HG03066 (cell line): ENCODE data around the gene GTPBP2.

Experiments
- ATAC-seq: cut with Tn5 transposase; IDR thresholded peaks from one replicate; pipeline ENCODE4 v1.9.1; 2021; ENCODE audit warnings: low read depth; ENCODE audit not compliant: unreplicated experiment

The GTPBP2 gene, protein sequence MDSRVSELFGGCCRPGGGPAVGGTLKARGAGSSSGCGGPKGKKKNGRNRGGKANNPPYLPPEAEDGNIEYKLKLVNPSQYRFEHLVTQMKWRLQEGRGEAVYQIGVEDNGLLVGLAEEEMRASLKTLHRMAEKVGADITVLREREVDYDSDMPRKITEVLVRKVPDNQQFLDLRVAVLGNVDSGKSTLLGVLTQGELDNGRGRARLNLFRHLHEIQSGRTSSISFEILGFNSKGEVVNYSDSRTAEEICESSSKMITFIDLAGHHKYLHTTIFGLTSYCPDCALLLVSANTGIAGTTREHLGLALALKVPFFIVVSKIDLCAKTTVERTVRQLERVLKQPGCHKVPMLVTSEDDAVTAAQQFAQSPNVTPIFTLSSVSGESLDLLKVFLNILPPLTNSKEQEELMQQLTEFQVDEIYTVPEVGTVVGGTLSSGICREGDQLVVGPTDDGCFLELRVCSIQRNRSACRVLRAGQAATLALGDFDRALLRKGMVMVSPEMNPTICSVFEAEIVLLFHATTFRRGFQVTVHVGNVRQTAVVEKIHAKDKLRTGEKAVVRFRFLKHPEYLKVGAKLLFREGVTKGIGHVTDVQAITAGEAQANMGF

DNA sequence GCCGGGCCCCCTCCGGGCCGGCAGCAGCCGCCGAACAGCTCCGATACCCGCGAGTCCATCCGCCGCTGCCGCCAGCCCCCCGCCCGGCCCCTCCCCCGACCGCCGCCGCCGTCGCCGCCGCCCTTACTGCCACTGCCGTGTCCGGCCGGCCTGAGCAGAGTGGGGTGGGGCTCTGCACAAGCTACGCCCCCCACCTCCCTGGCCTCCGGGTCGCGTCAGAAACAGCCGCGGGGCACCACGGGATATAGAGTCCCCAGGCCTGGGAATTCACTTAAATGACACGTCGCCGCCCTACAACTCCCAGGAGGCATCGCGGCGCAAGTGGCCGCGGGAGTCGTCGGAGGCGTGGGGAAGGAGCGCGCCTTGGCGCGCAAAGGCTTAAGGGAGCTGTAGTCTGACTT lies at the start of gene GTPBP2:
TSS of gene GTPBP2 (minus strand) at position 161 of the 401 bp plus-strand sequence. CDS start at position 59, 102 bp downstream.
- ATAC-seq: peak; percentile 81

DNA sequence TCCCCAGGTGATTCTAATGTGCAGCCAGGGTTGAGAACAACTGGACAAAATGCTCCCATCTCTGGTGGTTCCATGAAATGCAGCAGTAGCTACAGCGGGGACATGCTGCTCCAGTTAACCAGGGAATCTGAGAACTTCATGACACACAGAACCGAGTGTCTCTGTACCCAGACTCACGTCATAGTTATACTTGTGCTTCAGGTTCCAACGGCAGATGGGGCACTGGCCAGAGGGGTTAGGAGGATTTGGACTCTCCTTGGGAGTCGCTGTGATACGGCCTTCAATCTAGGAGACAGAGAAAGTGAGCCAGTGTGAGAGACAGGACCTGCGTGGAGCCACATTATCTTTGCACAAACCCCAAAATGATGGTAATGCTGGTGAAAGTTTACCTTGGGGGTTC lies 49.3 kb upstream of the GTPBP2 start:
- ATAC-seq: no peak

DNA sequence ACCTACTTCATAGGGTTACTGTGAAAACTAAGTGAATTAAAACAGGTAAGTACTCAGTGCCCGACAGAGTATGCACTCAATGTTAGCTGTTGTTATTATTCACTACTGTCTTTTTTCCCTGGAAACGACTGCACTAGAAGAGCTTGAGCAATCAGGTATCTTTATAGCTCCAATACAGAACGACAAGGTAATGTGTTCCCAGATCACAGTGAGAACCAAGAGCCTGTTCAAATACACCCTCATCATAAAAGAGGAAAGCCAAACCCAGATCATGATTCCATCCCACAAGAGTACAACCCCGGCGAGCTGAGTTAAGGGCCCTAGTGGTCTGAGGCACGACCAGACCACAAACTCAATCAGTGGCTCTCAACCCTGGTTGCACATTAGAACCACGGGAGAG lies 48.7 kb upstream of the GTPBP2 start:
- no peak for ATAC-seq

DNA sequence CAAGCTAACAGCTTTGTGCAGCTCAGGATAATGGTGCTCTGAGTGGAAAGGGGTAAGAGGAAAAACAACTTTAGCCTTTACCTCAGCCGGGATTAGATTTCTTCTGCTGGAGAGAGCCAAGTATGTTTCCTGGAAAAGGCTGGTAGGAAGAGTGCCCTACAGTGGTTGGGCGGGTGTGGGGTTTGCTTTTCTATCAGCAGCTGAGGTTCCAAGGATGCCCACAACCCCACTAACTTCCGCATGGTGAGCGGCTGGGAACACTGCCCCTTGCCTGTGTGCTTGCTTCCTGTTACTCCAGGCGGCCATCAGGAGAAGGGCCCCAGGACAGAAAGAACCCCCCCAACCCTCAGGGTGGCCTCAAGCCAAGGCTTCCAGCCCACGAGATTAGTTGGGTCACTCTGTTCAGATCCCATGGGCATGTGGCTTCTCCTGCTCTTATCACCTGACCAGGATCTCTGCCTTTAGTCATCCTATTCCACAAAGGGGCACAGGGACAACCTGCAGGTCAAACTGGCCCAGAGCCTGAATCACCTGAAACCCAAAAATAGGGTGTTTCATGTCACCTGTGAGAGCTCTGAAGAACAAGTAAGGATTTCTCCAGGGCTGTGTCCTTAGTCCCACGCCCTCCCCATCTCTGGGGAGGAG lies 48.0 kb upstream of the GTPBP2 start:
- no peak for ATAC-seq

DNA sequence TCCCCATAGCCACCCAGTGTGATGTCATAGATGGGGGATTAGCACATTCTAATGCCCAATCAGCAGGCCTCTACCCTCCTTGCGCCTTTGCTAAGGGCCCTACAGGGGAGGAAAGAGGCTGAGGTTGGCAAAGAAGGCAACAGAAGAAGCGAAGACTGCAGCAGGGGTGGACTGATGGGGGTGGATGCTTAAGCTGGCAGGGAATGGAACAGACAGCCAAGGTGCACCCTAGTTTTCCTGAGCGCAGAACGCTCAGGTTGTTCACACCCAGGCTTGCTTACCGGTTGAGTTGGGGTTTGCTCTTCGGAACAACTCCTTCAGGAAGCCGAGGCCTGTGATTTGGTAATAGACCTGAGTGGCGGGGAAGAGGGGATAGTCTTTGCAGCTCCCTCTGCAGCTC lies 45.9 kb upstream of the GTPBP2 start:
- no peak for ATAC-seq

DNA sequence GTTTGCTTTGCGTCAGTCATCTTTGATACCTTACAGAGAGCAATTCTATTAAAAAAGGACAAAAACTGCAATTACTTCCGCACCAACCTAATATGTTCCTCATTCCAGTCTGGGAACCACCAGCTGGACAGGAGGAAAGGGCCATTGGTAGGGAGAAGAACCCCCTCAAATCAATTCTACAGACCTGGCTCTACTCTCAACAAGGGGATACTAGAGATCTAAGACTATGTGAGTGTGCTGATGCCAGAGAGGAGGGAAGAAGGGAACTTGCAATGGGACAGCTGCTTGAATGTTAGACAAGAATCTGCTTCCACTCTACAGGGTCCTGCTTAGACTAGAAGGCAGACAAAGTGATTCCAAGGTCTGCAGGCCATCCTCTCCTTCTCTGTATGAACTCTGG lies 45.2 kb upstream of the GTPBP2 start:
- no peak for ATAC-seq

DNA sequence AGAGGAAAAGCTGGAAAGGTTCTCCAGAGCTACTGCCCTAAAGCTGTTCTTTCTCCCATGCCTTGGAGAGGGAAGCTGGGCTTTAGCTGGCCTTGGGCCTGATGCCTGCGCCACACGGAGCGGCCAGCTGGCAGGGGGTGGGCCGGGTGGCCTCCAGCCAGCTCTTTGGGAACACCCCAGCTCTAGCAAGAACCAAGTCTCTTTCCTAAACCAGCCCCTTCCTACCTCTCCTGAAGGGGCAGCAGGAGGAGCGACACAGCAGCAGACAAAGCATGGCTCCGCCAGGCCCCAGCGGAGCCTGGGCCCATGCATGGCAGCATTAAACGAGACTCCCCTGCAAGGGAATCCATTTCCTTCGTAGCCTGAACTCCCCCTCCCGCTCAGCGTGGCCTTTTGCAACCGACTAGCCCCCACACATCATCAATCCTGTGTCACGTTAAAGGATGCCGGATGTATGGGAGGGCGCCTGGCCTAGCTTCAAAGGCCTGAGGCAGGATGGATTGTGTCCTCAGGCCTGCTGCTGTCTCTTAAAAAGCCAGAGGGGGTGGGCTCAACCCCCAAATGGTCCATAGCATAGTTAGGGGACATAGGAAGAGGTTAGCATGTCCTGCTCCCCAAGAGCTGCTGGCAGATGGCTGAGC lies 44.5 kb upstream of the GTPBP2 start:
- no peak for ATAC-seq

DNA sequence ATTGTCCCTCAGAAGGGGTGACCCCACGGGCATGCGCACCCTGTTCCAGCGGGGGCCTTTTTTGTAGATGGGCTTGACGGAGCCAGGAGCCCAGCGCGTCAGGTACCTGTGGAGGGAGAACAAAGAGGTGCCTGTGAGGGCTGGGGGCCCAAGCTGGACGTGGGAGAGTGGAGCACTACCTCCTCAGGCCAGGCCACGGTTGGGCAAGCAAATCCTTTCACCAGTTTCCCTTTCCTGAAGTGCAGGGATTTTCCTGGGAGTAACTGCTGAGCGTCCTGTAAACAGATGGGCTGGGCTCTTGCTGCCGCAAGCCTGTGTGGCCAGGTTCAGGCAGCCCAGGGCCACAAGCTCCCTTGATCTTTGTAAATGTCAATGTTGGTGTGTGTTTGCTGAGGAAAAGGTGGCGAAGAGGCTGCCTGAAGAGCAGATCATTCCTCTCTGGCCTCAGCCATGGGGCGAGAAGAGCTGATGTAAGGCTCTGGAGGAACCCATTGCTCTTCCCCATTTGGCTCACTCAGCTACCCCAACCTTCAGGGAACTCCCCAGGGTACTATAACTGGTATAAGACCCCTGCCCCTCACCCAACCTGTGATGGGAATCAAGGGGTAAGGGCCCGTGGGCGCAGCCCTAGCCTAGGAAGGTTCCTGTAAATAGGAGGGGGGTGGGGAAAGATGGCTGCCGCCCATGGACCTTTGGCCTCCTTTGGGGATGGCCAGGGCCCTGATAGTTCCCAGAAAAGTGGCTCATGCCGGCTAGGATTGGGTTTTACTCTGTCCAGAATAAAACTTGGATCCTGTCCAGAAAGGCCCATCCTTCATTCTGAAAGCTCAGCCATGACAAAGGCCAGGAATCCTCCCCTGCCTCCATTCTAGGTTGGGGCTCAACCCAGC lies 43.0 kb upstream of the GTPBP2 start:
- ATAC-seq: no peak

DNA sequence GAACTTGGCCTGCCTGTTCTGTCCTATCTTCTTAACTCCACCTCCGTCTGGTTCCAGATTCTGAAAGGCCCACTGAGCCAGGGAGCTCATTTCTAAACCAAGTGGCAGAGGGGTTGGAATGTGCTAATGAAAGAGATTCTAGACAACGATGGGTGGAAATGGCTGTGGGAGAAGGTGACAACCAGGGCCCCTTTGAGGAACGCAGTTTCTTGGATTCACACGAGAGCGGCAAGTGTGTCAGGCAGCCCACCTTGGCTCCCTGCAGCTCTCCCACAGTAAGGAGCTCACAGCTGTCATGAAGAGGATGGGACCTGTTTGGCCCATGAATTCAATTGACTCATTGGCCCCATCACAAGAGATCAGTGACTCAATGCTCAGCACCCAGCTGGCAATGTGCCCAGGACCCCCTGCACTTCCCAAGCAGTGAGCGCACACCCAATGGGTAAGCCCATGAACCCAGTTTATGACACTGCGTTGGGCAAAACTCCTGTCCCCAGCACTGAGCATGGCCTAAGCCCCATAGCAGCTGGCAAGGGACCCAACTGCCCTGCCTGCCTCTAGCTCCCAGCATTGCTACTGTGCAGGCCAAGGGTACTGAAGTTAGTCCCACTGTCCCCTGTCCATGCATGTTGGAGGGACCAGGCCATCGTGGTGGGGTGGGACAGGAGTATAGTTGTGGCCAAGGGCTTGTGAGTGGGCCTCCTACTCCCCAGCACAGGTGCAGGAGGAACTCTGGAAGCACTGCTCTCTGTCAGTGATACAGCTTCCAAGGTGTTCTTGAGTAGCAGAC lies 42.1 kb upstream of the GTPBP2 start:
- no peak for ATAC-seq

DNA sequence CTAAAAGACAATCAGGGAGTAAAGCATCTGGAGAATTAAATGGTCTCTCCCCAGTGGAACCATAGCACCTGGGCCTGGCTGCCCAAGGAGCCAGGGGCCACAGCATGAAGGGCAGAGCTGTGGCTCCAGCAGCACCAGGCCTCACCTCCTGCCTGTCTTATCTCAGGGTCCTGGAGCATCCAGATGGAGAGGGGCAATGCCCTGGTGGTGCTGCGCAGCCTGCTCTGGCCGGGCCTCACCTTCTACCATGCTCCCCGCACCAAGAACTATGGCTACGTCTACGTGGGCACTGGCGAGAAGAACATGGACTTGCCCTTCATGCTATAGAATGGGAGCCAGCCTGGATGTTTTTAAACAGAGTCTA lies 41.5 kb upstream of the GTPBP2 start:
- ATAC-seq: no peak

DNA sequence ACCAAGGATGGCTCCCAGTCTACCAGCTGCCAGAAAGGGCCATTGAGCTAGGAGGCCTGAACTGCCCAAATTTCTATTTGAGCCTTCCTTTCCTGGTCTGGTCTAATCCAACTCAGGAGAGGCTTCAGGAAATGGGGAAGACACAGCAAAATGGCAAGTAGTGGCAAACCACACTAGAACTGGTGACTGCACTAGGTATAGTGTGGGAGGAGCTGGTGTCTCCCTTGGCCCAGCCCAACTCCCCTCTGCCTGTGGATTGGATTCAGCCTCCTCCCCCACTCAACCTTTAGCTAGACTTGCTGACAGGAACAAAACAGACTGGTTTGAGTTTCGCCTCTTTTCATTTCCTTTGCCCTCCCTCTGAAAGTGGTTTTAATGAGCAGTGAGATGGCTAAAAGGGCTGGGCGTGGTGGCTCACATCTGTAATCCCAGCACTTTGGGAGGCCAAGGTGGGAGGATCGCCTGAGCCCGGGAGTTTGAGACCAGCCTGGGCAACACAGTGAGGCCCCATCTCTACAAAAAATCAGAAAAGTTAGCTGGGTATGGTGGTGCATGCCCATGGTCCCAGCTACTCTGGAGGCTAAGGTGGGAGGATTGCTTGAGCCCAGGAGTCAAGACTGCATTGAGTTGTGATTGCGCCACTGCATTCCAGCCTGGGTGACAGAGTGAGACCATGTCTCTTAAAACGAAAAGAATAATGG lies 41.0 kb upstream of the GTPBP2 start:
- no peak for ATAC-seq

DNA sequence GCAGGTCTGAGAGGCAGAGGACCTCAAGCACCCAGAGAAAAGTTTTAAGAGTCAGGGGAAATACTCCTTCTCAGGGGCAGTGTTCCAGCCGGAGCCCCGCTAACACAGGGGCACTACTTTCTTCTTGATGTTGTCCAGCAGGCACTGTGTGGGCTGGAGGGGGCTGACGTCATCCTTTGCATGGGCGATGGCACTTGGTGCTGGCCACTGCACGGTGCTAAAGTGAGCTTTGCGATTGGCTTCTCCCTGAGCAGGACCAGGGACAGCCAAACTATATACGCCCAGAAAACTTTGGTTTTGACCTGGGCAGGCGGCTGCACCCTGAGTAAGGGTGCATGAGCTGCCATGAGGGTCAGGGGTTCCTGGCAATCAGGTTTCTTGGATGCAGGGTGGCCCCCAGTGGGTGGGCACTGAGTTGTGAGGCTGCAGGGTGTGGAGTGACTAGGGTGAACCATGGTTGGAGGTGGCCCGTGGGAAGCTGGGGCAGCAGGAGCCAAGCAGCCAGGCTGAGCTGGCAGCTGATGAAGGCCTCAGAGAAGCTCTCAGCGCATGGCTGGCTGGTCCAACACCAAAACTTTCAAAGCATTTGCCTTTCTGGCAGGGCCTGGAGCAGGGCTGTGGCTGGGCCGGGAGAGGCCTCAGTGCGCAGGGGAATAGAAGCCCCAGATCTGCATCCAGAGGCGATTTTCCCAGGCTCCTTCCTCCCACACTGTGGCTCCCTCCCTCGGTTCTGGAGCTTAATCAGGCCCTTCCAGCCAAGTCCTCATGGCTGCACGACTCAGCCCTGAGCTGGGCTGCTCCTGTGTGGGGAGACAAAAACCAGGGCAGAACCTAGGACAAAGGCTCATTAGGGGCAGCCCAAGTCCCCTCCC lies 40.2 kb upstream of the GTPBP2 start:
- ATAC-seq: no peak

DNA sequence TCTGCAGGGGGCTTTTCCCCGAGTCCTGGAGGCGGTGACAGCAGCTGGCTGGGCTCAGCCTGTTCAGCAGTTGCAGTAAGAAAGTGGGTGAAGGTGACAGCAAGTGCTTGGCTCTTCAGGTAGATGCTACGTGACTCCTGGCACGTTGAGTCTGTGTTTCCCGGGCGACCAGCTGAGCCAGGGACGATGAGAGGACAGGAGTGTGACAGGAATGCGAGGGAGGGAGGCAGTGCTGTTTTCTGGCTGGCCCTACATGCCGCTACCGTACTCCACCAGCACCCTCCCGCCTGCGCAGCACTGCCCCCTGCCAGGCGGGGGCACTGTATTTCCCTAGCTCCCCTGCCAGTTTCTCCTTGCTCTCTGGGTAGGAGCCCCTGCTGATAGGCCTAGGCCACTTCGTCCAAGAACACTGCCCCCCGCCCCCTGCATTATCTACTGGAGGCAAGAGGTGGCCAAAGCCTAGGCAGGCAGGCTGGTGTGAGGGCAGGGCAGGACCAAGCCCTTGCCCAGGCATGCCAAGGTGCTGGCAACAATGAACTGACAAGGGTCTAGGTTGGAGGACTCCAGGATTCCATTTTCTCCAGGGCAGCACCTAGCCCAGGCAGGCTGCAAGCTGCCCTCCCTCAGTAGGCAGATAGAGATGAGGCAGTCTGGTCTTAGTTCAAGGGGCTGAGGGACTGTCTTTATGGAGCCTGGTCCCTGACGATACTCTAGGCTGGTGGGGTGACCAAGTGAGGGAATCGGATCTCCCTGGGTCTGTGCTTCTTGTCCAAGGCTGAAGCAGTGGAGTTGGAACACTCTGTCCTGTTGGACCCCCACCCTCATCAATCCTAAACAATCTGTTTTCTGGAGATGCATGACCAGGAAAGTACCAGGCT lies 39.3 kb upstream of the GTPBP2 start:
- ATAC-seq: peak; percentile 53

DNA sequence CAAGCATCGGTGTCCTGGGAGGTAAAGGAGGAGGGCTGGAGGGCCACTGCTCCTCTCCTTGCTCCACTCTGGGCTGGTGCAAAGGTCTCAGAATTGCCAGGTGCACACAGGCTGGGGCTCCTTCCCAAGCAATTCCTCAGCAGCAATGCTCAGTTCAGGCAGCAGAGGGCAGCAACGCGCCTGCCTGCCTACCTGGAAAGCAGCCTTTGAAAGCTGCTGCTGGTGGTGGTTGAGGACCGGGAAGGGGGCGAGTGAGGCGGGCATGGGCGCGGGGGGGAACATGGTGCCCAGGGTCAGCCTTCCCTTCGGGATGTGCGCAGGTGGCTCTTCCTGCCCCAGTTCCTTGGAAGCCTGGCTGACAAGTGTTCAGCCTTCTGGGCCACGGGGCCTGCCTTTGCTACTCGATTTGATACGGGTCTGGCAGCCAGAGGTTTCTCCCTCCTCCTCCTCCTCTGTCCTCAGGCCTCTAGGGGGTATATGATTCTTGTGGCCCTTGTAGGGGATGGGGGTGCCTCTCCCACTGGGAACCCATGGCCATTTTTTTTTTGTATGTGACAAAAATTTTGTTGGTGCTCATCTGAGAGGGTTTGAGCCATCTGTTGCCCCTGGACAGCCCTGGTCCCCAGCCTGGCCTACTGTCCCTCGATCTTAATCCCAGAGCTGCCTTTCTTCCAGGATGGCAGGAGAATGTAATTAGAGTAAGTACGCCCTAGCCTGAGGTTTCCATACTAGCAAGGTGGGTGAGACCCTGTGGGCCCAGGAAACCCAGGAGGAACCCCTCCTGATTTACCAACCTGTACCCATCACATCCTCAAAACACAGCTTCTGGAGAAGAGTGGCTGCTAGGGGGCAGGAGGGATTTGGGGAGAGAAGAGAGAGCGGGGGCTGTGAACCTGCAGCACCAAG lies 38.4 kb upstream of the GTPBP2 start:
- ATAC-seq: no peak

DNA sequence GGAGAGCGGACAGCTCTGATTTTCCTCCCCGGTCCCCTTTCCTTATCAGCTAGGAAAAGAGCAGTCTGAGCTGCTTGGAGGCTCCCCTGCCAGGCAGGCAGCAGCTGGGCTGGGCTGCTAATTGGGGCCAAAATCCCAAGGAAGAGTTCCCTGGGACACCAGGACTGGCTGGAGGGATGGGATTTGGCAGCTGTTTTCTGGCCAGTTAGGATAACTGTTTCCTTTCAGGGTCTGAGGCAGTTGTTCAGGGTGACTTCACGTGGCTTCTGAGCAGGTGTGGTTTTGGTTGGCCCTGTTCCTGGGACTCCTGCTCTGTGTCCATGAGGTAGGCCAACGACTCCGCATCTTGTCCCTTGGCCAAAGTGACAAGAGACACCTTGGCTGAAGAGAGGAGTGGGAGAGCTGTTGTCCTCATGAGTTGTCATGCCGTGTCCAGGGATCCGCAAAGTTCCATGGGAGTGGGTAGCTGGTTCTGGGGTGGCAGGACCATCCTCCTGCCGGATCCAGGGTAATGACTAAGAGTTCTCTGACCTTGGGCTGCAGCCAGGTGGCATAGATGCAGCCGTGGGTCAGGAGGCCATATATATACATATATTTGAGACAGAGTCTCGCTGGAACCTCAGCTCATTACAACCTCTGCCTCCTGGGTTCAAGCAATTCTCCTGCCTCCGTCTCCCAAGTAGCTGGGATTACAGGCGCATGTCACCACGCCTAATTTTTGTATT lies 37.3 kb upstream of the GTPBP2 start:
- no peak for ATAC-seq
